DMS 273 treated with DMSO at 0.1 percent for 48 hours (cell line): ENCODE results near the gene TBC1D21.
"Not testable (repeated sequence)": the region's sequence is repeated elsewhere in the genome, so short reads cannot be mapped to it uniquely, and the experiment has no call there.

Source experiments
- DNase-seq: peaks from one replicate; lab custom pipeline; 2025; lab: John Stamatoyannopoulos, UW

TBC1D21 gene

DNA sequence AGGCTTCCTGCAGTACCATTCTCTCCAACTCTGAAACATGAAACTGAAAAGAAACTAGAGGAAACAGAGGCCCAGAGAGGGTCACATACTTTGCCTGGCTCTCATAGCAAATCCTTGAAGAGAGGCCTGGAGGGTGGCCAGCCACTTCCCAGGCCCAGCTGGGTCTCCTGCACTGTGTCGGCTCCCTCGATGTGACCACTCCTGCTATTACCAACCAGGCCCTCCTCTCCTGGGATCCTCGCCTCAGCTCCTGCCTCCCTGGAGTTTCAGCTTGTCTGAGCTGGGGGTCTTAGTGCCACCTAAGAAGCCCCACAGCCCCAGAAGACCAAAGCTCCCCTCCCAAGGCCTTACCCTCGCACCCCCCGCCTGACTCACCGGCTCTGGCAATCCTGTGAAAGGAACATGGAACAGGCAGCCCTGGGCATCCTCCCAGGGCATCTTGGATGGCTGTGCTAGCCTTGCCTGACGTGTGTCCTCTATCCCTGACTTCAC is 57.5 kb downstream of the TBC1D21 start:
- no peak for DNase-seq

DNA sequence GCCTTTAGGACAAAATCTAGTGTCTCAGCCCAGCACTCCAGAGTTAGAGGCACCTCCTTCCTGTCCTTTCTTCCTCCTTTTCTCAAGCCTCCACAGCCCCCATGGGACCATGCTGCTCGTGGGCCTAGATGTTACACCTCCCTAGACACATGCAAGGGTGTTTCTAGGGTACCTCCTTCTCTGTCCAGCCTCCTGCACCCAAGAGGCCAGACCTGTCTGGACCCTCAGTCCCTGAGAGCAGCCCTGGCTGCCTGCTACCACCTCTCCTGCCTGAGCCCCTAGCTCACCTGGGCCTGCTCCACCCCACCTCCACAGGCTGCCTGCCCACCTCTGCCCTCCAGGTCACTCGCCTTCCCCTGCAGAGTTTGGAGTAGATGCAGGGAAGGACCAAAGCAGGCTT is 58.1 kb downstream of the TBC1D21 start:
- no peak for DNase-seq

- DNase-seq = no peak
Measured at GRCh38 chr15:73932381-73933191, 59.2 kb downstream of the TBC1D21 start.

DNA sequence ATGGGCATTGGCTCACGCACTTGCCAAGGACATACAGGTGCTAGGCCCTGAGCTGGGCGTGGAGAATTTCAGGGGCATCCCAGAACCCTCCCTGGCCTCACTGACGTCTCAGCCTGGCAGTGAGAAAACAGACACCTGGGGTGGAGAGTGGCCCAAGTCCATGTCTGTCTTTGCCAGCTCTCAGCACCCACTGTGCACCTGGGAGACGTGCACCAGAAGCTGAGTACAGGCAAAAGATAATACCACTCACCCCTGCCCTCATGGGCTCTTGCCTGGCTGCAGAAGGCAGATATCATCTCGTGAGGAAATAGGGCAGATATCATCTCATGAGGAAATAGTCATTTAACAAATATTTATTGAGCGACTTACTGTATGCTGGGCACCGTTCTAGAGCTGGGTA is 60.9 kb downstream of the TBC1D21 start:
- DNase-seq = no peak

DNA sequence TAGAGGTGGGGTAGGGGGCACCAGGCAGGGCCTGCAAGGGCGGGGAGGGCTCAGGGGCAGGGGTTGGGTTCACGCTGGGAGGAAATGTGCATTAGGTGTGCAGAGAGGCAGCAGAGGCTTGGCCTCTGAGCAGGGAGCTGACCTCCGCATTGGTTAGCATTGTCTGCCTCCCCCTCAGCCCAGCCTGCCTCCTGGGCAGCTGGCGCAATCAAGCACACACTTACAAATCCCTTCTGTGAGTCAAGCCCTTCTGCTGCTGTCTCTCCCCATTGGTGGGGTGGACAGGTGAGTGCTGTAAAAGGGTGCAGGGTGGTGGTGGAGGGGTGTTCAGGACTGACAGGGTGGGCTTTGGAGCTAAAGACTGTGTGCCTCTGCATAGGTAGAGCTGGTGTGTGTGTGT is 62.2 kb downstream of the TBC1D21 start:
- DNase-seq = no peak

GRCh38 chr15:73936181-73936580 is 62.8 kb downstream of the TBC1D21 start:
- DNase-seq = no peak

- no peak for DNase-seq
Measured at GRCh38 chr15:73936588-73937290, 63.4 kb downstream of the TBC1D21 start.

- DNase-seq = no peak
Measured at GRCh38 chr15:73937296-73937695, 63.9 kb downstream of the TBC1D21 start.

DNA sequence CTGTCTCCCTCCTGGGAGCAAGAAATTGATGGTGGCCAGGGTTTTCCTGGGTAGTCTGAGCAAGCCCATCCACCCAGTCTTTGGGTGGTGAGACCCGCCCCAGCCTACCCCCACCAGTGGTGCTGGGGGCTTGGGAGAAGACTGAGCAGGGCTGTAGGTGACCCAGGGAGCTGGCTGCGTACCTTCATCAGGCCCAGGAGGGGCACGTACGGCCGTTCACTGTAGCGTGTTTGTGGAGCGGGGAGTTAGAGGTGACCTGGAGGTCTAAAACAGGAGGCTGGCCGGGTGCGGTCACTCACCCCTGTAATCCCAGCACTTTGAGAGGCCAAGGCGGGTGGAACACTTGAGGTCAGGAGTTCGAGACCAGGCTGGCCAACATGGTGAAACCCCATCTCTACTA is 64.4 kb downstream of the TBC1D21 start:
- DNase-seq = no peak

DNA sequence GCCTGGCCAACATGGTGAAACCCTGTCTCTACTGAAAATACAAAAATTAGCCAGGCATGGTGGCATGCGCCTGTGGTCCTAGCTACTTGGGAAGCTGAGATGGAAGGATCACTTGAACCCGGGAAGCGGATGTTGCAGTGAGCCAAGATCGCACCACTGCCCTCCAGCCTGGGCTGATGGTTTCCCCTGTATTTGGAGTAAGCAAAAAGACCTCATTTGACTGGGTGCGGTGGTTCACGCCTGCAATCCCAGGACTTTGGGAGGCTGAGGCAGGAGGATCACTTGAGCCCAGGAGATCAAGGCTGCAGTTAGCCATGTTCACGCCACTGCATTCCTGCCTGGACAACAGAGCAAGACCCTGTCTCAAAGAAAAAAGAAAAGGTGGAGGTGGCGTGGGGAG is 65.2 kb downstream of the TBC1D21 start:
- not testable (repeated sequence) for DNase-seq
